Liver (tissue), 9 donors: Measurements from ENCODE around the gene PRKN. TPM values are rescaled to one million over a fixed set of nuclear protein-coding genes. Genes with fewer than 3 reads are reported as not detected.

Source experiments
- DNase-seq: peaks from one replicate; pipeline ENCODE4 v3.0.0-alpha.2; 2017; ENCODE audit warnings: low spot score
- H3K27ac ChIP-seq, 2 donors: one replicate each; pipeline ENCODE4 v1.7.0; 2013; ENCODE audit warnings: inconsistent platforms in 2 of 2, low read length in 2 of 2, control low read depth in 1 of 2, low read depth in 1 of 2, mild to moderate bottlenecking in 1 of 2
- H3K27me3 ChIP-seq, 4 donors: one replicate each; pipeline versions ENCODE4 v1.6.1 to v1.7.0; 2013; ENCODE audit warnings: low read length in 3 of 4, inconsistent platforms in 1 of 4, mild to moderate bottlenecking in 1 of 4, moderate library complexity in 1 of 4; ENCODE audit not compliant: control insufficient read depth in 4 of 4, insufficient read depth in 4 of 4
- H3K36me3 ChIP-seq, 4 donors: one replicate each; pipeline versions ENCODE4 v1.6.1 to v1.7.0; 2013; ENCODE audit warnings: low read length in 3 of 4, mild to moderate bottlenecking in 3 of 4, low read depth in 1 of 4, moderate library complexity in 1 of 4; ENCODE audit not compliant: control insufficient read depth in 4 of 4, insufficient read depth in 3 of 4
- H3K4me1 ChIP-seq, 4 donors: one replicate each; pipeline versions ENCODE4 v1.6.1 to v1.7.0; 2013; ENCODE audit warnings: low read length in 3 of 4, mild to moderate bottlenecking in 3 of 4, moderate library complexity in 1 of 4; ENCODE audit not compliant: control insufficient read depth in 4 of 4, insufficient read depth in 4 of 4
- H3K4me3 ChIP-seq, 3 donors: one replicate each; pipeline versions ENCODE4 v1.6.1 to v1.7.0; 2013; ENCODE audit warnings: low read length in 3 of 3, control low read depth in 1 of 3, low read depth in 1 of 3, mild to moderate bottlenecking in 1 of 3
- H3K9ac ChIP-seq, 2 donors: one replicate each; pipeline ENCODE4 v1.7.0; 2013; ENCODE audit warnings: low read length in 2 of 2, mild to moderate bottlenecking in 2 of 2, moderate library complexity in 2 of 2, control low read depth in 1 of 2, low read depth in 1 of 2
- H3K9me3 ChIP-seq, 4 donors: one replicate each; pipeline versions ENCODE4 v1.6.1 to v1.7.0; 2013; ENCODE audit warnings: low read length in 3 of 4; ENCODE audit not compliant: control insufficient read depth in 4 of 4
- ATF3 ChIP-seq: IDR thresholded peaks from 2 replicates; pipeline ENCODE4 v1.6.1; 2016; ENCODE audit warnings: antibody characterized with exemption
- CTCF ChIP-seq: fragments of 150-350 bp; IDR thresholded peaks from 2 replicates; pipeline ENCODE4 v1.5.1; 2017; ENCODE audit warnings: improper control_type of control experiment, low read depth, low read length; ENCODE audit not compliant: missing input control
- EGR1 ChIP-seq, 2 donors: IDR thresholded peaks; 2 replicates each; pipeline ENCODE4 v1.6.1; 2016 to 2018; ENCODE audit warnings: antibody characterized with exemption in 2 of 2, low read depth in 2 of 2
- FOXA1 ChIP-seq: IDR thresholded peaks from 2 replicates; pipeline ENCODE4 v1.6.1; 2016; ENCODE audit warnings: antibody characterized with exemption
- GABPA ChIP-seq, 2 donors: IDR thresholded peaks in 1 of 2; conservative IDR thresholded peaks in 1 of 2; 2 replicates each; pipeline ENCODE4 v1.6.1; 2016; ENCODE audit warnings: antibody characterized with exemption in 2 of 2, mild to moderate bottlenecking in 1 of 2, moderate library complexity in 1 of 2
- HNF4A ChIP-seq, 2 donors: conservative IDR thresholded peaks; 2 replicates each; pipeline ENCODE4 v1.6.1; 2016; ENCODE audit warnings: antibody characterized with exemption in 2 of 2, mild to moderate bottlenecking in 2 of 2
- HNF4G ChIP-seq: IDR thresholded peaks from 2 replicates; pipeline ENCODE4 v1.6.1; 2016; ENCODE audit warnings: antibody characterized with exemption
- JUND ChIP-seq, 2 donors: IDR thresholded peaks; 2 replicates each; pipeline ENCODE4 v1.6.1; 2016; ENCODE audit warnings: antibody characterized with exemption in 2 of 2
- MAX ChIP-seq: IDR thresholded peaks from 2 replicates; pipeline ENCODE4 v1.6.1; 2016; ENCODE audit warnings: antibody characterized with exemption
- NR2F2 ChIP-seq: IDR thresholded peaks from 2 replicates; pipeline ENCODE4 v1.6.1; 2016; ENCODE audit warnings: antibody characterized with exemption
- RAD21 ChIP-seq, 2 donors: IDR thresholded peaks; 2 replicates each; pipeline ENCODE4 v1.6.1; 2016; ENCODE audit warnings: antibody characterized with exemption in 2 of 2, mild to moderate bottlenecking in 2 of 2
- RXRA ChIP-seq, 2 donors: IDR thresholded peaks; 2 replicates each; pipeline ENCODE4 v1.6.1; 2017 to 2018; ENCODE audit warnings: antibody characterized with exemption in 2 of 2, mild to moderate bottlenecking in 1 of 2
- SP1 ChIP-seq: IDR thresholded peaks from 2 replicates; pipeline ENCODE4 v1.6.1; 2018; ENCODE audit warnings: antibody characterized with exemption, mild to moderate bottlenecking
- TAF1 ChIP-seq: conservative IDR thresholded peaks from 2 replicates; pipeline ENCODE4 v1.6.1; 2016; ENCODE audit warnings: antibody characterized with exemption, mild to moderate bottlenecking
- YY1 ChIP-seq: IDR thresholded peaks from 2 replicates; pipeline ENCODE4 v1.6.1; 2016; ENCODE audit warnings: antibody characterized with exemption, mild to moderate bottlenecking
- ZBTB33 ChIP-seq: IDR thresholded peaks from 2 replicates; pipeline ENCODE4 v1.6.1; 2016; ENCODE audit warnings: antibody characterized with exemption
- WGBS: extraction: QIAGEN DNeasy Blood & Tissue Kit; methylation state at CpG from one replicate; pipeline ENCODE4 v1.1.7; 2013; 5-methylcytosine and 5-hydroxymethylcytosine counted together
- polyA plus RNA-seq, 2 donors: library from polyadenylated mRNA; stranded (reverse) in 1 of 2; unstranded in 1 of 2; fragments of 200-250 nt in 1 of 2; fragments of >200 nt in 1 of 2; fragmentation: Nextera tagmentation in 1 of 2; extraction: Ambion mirVana in 1 of 2; gene quantifications; one replicate each; pipeline versions ENCODE4 v1.2.1 to v1.2.3, GENCODE V29; 2013 to 2015
- total RNA-seq, 2 donors: library from RNA; depleted of rRNA; stranded (reverse); fragments of >200 nt; gene quantifications; one replicate each; pipeline ENCODE4 v1.2.3, GENCODE V29; 2014
- donor health status: healthy.
- donor health status: healthy.
- donor health status: healthy.
- donor health status: healthy.
- donor health status: healthy.

PRKN gene
- total and polyA plus RNA-seq, 4 donors: 0.47 to 4.1 (median 3.2) TPM

DNA sequence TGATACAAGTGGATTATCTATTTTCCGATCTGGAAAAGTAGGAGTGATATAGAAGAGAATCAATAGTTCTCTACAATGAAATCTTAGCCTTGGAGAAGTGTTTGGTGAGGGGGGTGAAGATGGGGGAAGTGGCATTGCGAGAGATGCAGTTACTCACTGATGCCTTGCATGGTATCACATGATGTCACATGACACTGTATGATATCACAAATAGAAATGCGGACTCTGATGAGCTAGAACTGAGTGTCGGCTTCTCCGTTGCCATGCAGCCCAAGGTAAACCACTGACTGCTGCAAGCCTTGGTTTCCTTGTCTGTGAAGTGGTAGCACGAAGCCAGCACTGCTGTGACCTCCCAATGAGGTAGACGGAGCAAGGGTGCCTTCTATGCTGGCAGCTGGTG is 1050.4 kb downstream of the PRKN start (continued):
- TF ChIP-seq TAF1 (no peak), MAX (no peak)

- Histone ChIP-seq H3K9ac (no peak overlapping the region), H3K9me3 (no peaks in the 10 kb centered on the region), H3K36me3 (no peaks in the 10 kb centered on the region), H3K4me3 (no peak overlapping the region), H3K27ac (no peak overlapping the region), H3K4me1 (no peaks in the 10 kb centered on the region), H3K27me3 (no peaks in the 10 kb centered on the region)
- TF ChIP-seq YY1: no peak
- no peak for TF ChIP-seq ZBTB33
- no peak for TF ChIP-seq SP1
- TF ChIP-seq ATF3: no peak
- TF ChIP-seq GABPA (IDR thresholded peaks at IDR 0.05 in 1 of 2, conservative IDR thresholded peaks at IDR 0.05 in 1 of 2): no peak
- TF ChIP-seq TAF1: no peak
- TF ChIP-seq HNF4G: no peak
- TF ChIP-seq CTCF: no peak
- no peak for TF ChIP-seq MAX
- TF ChIP-seq HNF4A (conservative IDR thresholded peaks at IDR 0.05): no peak
- TF ChIP-seq FOXA1: no peak
- no peak for TF ChIP-seq EGR1 (IDR thresholded peaks at IDR 0.05; ENCODE audit: low read depth in 2 of 2)
- 95% methylated on average over 3 of the region's 3 CpGs for WGBS
- no peak for DNase-seq
Measured at GRCh38 chr6:161676586-161676985, 1051.0 kb downstream of the PRKN start.

DNA sequence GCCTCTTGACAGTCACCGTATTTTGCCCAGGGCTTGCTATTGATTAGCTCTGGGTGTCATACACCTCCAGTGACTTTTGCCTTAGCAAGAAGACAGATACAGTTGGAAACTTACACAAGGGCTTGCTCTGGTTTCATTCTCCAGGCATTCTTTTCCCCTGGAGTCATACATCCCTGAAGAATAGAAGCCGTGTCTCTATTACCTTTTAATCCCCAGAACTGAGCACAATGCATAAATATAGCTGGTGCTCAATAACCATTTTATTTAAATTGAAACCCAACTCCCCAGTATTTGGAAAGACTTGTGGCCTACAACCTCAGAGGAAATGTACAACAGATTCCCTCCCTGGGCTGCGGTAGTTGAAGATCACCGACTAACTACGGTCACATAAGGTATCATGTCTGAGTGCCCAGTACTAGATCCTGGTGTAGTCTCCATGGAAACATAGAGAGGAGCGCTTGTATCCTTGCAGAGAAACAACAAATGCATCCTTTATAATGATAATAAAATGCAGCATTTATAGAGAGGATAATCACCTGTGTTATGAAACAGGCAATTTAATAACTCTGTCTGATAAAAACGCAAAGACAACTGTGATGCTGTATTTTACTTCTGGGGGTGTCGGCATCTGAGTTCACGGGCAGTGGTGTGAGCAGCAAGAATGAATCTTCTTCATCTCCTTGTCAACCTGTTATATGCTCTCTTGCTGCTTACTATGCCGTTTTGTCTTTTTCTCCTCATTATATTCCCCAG is 1052.5 kb downstream of the PRKN start:
- no peak overlapping the region for H3K4me3 ChIP-seq
- no peak overlapping the region for H3K9ac ChIP-seq
- H3K36me3 ChIP-seq: no peaks in the 10 kb centered on the region
- no peaks in the 10 kb centered on the region for H3K27me3 ChIP-seq
- no peak overlapping the region for H3K27ac ChIP-seq
- no peaks in the 10 kb centered on the region for H3K9me3 ChIP-seq
- DNase-seq: no peak
- TF ChIP-seq RXRA (IDR thresholded peaks at IDR 0.05) (no peak), NR2F2 (no peak), GABPA (IDR thresholded peaks at IDR 0.05 in 1 of 2, conservative IDR thresholded peaks at IDR 0.05 in 1 of 2) (no peak), YY1 (no peak), ZBTB33 (no peak), RAD21 (IDR thresholded peaks at IDR 0.05) (no peak), CTCF (no peak), HNF4A (conservative IDR thresholded peaks at IDR 0.05) (no peak), JUND (IDR thresholded peaks at IDR 0.05) (no peak), FOXA1 (no peak), TAF1 (no peak), HNF4G (no peak), ATF3 (no peak), SP1 (no peak), MAX (no peak)
- WGBS: 94% methylated on average over 10 of the region's 10 CpGs
- H3K4me1 ChIP-seq: no peaks in the 10 kb centered on the region
